H1 (cell line): ENCODE measurements around the gene AOPEP.

Experiments
- CEBPB ChIP-seq: IDR thresholded peaks from 2 replicates; pipeline ENCODE4 v1.6.1; 2012; ENCODE audit warnings: low read depth, low read length
- CTBP2 ChIP-seq: IDR thresholded peaks from 2 replicates; pipeline ENCODE4 v1.7.0; 2011; ENCODE audit warnings: borderline replicate concordance, mild to moderate bottlenecking, moderate library complexity, mixed read lengths, low read length; ENCODE audit not compliant: insufficient read depth, insufficient read length
- POLR2A ChIP-seq, 2 experiments: IDR thresholded peaks; 1 replicate in 1 of 2; 2 replicates in 1 of 2; pipeline ENCODE4 v1.6.1; 2011; ENCODE audit warnings: low read depth in 2 of 2, low read length in 2 of 2, mild to moderate bottlenecking in 2 of 2; ENCODE audit errors: control extremely low read depth in 1 of 2
- RNF2 ChIP-seq: fragments of 200-900, 300-1000 bp; sonication (generic); IDR thresholded peaks from 2 replicates; pipeline ENCODE4 v1.7.1; 2016; ENCODE audit warnings: borderline replicate concordance, low read depth, mild to moderate bottlenecking, antibody characterized with exemption, low read length; ENCODE audit not compliant: poor library complexity, severe bottlenecking; ENCODE audit errors: missing control alignments
- TCF12 ChIP-seq: IDR thresholded peaks from 2 replicates; pipeline ENCODE4 v1.6.1; 2011; ENCODE audit warnings: low read depth, mild to moderate bottlenecking, low read length
- YY1 ChIP-seq: IDR thresholded peaks from 2 replicates; pipeline ENCODE4 v1.6.1; 2011; ENCODE audit warnings: low read depth, mild to moderate bottlenecking, low read length
- TF ChIP-seq, protein P1 (sequence below), 3 experiments: IDR thresholded peaks; 1 replicate in 2 of 3; 2 replicates in 1 of 3; pipeline versions ENCODE4 v1.5.1 to v1.6.1; 2011; ENCODE audit warnings: low read length in 3 of 3, mild to moderate bottlenecking in 3 of 3, inconsistent platforms in 2 of 3, low read depth in 1 of 3, moderate library complexity in 1 of 3; ENCODE audit not compliant: insufficient read depth in 1 of 3; ENCODE audit errors: control extremely low read depth in 1 of 3

DNA sequence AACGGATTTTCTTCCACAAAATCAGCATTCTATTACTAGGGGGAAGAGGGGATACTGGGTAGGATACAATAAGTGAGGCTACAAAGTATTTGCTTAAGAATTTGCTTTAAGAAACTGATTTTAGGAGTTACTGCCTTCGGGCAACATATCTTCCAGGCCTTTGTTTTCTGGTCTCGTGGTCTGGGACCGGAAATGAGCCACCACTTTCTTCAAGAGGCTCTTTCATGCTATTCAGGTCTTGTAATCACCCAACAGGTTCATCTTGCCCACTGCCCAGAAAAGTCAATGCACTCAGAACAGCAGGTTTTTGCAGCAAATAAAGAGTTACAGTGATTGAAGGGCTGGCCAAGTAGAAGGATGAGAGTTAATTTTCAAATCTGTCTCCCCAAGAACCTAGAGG, 6.6 kb upstream of the AOPEP start:
- TF ChIP-seq, protein P1, sequence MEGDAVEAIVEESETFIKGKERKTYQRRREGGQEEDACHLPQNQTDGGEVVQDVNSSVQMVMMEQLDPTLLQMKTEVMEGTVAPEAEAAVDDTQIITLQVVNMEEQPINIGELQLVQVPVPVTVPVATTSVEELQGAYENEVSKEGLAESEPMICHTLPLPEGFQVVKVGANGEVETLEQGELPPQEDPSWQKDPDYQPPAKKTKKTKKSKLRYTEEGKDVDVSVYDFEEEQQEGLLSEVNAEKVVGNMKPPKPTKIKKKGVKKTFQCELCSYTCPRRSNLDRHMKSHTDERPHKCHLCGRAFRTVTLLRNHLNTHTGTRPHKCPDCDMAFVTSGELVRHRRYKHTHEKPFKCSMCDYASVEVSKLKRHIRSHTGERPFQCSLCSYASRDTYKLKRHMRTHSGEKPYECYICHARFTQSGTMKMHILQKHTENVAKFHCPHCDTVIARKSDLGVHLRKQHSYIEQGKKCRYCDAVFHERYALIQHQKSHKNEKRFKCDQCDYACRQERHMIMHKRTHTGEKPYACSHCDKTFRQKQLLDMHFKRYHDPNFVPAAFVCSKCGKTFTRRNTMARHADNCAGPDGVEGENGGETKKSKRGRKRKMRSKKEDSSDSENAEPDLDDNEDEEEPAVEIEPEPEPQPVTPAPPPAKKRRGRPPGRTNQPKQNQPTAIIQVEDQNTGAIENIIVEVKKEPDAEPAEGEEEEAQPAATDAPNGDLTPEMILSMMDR (IDR thresholded peaks at IDR 0.05; ENCODE audit: control extremely low read depth in 1 of 3, insufficient read depth in 1 of 3, low read depth in 1 of 3, low read length in 3 of 3), result no peak
- TF ChIP-seq CTBP2 (no peak), POLR2A (IDR thresholded peaks at IDR 0.05; ENCODE audit: control extremely low read depth in 1 of 2, low read depth in 2 of 2, low read length in 2 of 2) (no peak), RNF2 (no peak), TCF12 (no peak), CEBPB (no peak), YY1 (no peak)
